Measurements from ENCODE around the gene ZC2HC1B. TPM values are rescaled to one million over a fixed set of nuclear protein-coding genes. Genes with fewer than 3 reads are reported as not detected.

The ZC2HC1B gene
- total RNA-seq, 1 experiment from 2014 or later, result not detected

GRCh38 chr6:143970456-143971218 is 106.4 kb downstream of the ZC2HC1B start:
- no peak overlapping the region for H2BK20ac ChIP-seq (ENCODE audit: low read depth, low read length, poor library complexity, severe bottlenecking)
- no peaks in the 10 kb centered on the region; the same call in 1 of the 2 replicates for H3K27me3 Mint-ChIP-seq (ENCODE audit: low read depth)
- no peak overlapping the region for H2AK5ac ChIP-seq (ENCODE audit: insufficient read length, low read length)

More at GRCh38 chr6:143970456-143971218, 106.4 kb downstream of the ZC2HC1B start:
- H3K9me3 ChIP-seq (ENCODE audit: control insufficient read depth, low read depth, low read length), result no peaks in the 10 kb centered on the region
- H2BK12ac ChIP-seq (ENCODE audit: insufficient read length, low read depth, low read length), result no peak overlapping the region
- no peak overlapping the region for H4K8ac ChIP-seq (replicated peaks; ENCODE audit: insufficient read length, low read depth, low read length)
- H3K4me2 ChIP-seq (ENCODE audit: insufficient read depth, insufficient read length, low read length), result no peak overlapping the region
- no peak overlapping the region for H3K56ac ChIP-seq (ENCODE audit: insufficient read length, low read depth, low read length)
- Mint-ChIP-seq H3K36me3 (ENCODE audit: insufficient read depth in 1 of 3, low read depth in 3 of 3) (no peaks in the 10 kb centered on the region), H3K27ac (no peak overlapping the region), H3K4me3 (no peak overlapping the region; a peak in 1 of 5 replicates), H3K9me3 (peaks cover 0 to 3% of the 10 kb centered on the region in 2 experiments; a peak in 2 of 5 replicates), H3K4me1 (peaks cover 49 to 50% of the 10 kb centered on the region in 2 experiments)
- H3K14ac ChIP-seq (ENCODE audit: insufficient read depth, low read length), result no peak overlapping the region
- H3K27ac ChIP-seq (ENCODE audit: insufficient read length, low read depth, low read length), result no peak overlapping the region
- no peak overlapping the region for H3T11ph ChIP-seq (ENCODE audit: low read length)
- no peak for DNase-seq
- WGBS (ENCODE audit: extremely low coverage, insufficient read length, low lambda C conversion rate), result no CpG with 5 or more reads among the region's 6 CpGs
- no peak overlapping the region for H3K18ac ChIP-seq (ENCODE audit: insufficient read length, low read depth, low read length)
- no peak overlapping the region for H4K91ac ChIP-seq (ENCODE audit: insufficient read length, low read depth, low read length)
- no peak overlapping the region for H4K5ac ChIP-seq (ENCODE audit: insufficient read length, low read depth, low read length)
- TF ChIP-seq CTCF (conservative IDR thresholded peaks at IDR 0.05), result no peak
- H3K23ac ChIP-seq (ENCODE audit: insufficient read length, low read depth, low read length), result no peak overlapping the region
- peaks cover 69% of the 10 kb centered on the region for H3K27me3 ChIP-seq (ENCODE audit: insufficient read depth, low read length)
- no peaks in the 10 kb centered on the region for H4K20me1 ChIP-seq (ENCODE audit: control insufficient read depth, insufficient read depth, insufficient read length)
- no peak overlapping the region for H3K4ac ChIP-seq (ENCODE audit: low read depth, low read length)
- H3K23me2 ChIP-seq (ENCODE audit: insufficient read length, low read depth, low read length, poor library complexity, severe bottlenecking), result no peaks in the 10 kb centered on the region
- no peaks in the 10 kb centered on the region for H3K79me2 ChIP-seq (ENCODE audit: insufficient read depth, low read length)
- no peak overlapping the region for H2AFZ ChIP-seq (ENCODE audit: low read length)
- no peak overlapping the region for H2BK15ac ChIP-seq (ENCODE audit: low read depth, low read length)
- H3K4me1 ChIP-seq (ENCODE audit: insufficient read depth, low read length), result peaks cover 3% of the 10 kb centered on the region; the same call in 1 of the 2 replicates
- H2BK120ac ChIP-seq (ENCODE audit: low read depth, low read length, poor library complexity, severe bottlenecking), result no peak overlapping the region
- no peak overlapping the region for H3K9ac ChIP-seq (ENCODE audit: extremely low read depth, insufficient read length, low read length)
- H3K79me1 ChIP-seq (ENCODE audit: insufficient read depth, low read depth, low read length, poor library complexity, severe bottlenecking), result no peaks in the 10 kb centered on the region
- H2BK5ac ChIP-seq (ENCODE audit: insufficient read length, low read length), result no peak overlapping the region
